Coronary artery (tissue), 2 donors: ENCODE results near the gene STX12.
A peak's percentile ranks its signal among the peaks of the same experiment; 100 is the strongest.
"Not testable (repeated sequence)": the region's sequence is repeated elsewhere in the genome, so short reads cannot be mapped to it uniquely, and the experiment has no call there.

ENCODE experiments used
- DNase-seq: peaks from one replicate; pipeline ENCODE4 v3.0.0-alpha.2; 2017; ENCODE audit warnings: low spot score
- H3K27ac ChIP-seq, 2 donors: fragments of 200-600 bp; sonication (generic); one replicate each; pipeline ENCODE4 v1.5.1; 2016 to 2019
- H3K4me3 ChIP-seq: fragments of 200-600 bp; sonication (generic); 2 replicates; pipeline ENCODE4 v1.5.1; 2016; ENCODE audit warnings: mild to moderate bottlenecking, moderate library complexity
- TF ChIP-seq, protein P1 (sequence below): fragments of 200-600 bp; sonication (generic); IDR thresholded peaks from one replicate; pipeline ENCODE4 v1.5.1; 2019; ENCODE audit warnings: antibody characterized with exemption

STX12 gene

DNA sequence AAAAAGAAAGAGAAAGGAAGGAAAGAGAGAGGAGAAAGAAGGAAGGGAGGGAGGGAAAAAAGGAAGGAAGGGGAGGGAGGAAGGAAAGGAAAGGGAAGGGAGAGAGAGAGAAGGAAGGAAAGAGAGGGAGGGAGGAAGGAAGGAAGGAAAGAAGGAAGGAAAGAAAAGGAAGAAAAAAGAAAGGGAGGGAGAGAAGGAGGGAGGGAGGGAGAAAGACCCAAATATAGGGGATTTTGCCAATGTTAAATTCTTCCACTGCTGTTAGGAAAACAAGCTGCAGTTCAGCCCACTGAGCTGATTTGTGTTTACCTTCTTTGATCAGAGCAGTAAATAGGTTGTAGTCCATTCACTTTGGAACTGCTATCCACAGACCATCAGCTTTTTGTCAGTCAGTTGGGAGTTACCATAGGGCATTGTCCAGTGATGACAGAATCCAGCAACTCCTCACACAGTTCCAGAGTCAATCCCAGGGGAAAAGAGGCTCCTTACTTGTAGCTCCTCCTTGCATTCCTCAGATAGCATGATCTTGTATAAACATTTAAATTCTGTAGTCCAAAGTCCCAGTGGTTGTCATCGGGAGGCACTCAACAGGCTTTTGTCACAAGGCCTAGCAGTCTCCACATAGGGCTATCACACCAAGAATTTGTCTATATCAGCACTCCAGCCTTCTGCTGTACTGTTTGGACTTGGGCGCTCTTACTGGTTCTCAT, 44.1 kb downstream of the STX12 start:
- TF ChIP-seq, protein P1, sequence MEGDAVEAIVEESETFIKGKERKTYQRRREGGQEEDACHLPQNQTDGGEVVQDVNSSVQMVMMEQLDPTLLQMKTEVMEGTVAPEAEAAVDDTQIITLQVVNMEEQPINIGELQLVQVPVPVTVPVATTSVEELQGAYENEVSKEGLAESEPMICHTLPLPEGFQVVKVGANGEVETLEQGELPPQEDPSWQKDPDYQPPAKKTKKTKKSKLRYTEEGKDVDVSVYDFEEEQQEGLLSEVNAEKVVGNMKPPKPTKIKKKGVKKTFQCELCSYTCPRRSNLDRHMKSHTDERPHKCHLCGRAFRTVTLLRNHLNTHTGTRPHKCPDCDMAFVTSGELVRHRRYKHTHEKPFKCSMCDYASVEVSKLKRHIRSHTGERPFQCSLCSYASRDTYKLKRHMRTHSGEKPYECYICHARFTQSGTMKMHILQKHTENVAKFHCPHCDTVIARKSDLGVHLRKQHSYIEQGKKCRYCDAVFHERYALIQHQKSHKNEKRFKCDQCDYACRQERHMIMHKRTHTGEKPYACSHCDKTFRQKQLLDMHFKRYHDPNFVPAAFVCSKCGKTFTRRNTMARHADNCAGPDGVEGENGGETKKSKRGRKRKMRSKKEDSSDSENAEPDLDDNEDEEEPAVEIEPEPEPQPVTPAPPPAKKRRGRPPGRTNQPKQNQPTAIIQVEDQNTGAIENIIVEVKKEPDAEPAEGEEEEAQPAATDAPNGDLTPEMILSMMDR = no peak
- Histone ChIP-seq H3K4me3 (no peak overlapping the region), H3K27ac (peak overlapping the region; percentile 26 to 70)
- DNase-seq = no peak

DNA sequence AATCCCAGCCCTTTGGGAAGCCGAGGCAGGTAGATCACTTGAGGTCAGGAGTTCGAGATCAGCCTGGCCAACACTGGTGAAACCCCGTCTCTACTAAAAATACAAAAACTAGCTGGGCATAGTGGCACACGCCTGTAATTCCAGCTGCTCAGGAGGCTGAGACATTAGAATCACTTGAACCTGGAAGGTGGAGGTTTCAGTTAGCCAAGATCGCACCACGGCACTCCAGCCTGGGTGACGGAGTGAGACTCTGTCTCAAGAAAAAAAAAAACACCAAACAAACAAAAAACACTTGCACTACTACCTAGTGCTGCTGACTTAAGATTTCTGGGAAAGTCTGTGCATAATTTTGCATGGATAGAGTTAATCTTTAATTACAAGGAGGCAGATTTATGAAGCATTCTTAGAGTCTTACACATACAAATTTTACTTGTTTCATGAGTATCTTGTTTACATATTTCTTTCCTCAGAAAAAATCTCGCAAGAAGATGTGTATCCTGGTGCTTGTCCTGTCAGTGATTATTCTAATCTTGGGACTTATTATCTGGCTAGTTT, 48.8 kb downstream of the STX12 start:
- no peak overlapping the region for H3K27ac ChIP-seq
- DNase-seq = no peak
- TF ChIP-seq, protein P1 = no peak

DNA sequence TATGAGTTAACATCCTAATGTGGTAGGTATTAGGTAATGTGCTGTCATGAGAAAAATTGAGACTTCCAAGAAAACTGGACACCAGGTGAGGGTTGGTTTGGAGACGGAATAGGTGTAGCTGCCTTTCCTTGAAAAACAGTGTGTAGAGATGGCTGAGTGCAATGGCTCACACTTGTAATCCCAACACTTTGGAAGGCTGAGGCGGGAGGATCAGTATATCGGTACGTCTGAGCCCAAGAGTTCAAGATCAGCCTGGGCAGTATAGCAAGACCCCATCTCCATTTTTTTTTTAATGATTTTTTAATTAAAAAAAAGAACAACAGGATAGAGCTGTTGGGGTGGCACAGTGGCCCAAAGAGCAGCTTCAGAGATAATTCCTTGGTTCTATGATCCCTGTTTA, 50.8 kb downstream of the STX12 start:
- Histone ChIP-seq H3K4me3 (no peak overlapping the region), H3K27ac (no peak overlapping the region)
- no peak for DNase-seq
- TF ChIP-seq, protein P1 = no peak

More for the DNA sequence above, 48.8 kb downstream of the STX12 start:
- H3K4me3 ChIP-seq = no peak overlapping the region

- Histone ChIP-seq H3K4me3 (no peak overlapping the region), H3K27ac (no peak overlapping the region)
- DNase-seq = no peak
- TF ChIP-seq, protein P1 = no peak
Observed at GRCh38 chr1:27824411-27824810, 51.4 kb downstream of the STX12 start.

GRCh38 chr1:27829339-27829960, 56.4 kb downstream of the STX12 start:
- H3K27ac ChIP-seq, H3K4me3 ChIP-seq, DNase-seq: not testable (repeated sequence)

DNA sequence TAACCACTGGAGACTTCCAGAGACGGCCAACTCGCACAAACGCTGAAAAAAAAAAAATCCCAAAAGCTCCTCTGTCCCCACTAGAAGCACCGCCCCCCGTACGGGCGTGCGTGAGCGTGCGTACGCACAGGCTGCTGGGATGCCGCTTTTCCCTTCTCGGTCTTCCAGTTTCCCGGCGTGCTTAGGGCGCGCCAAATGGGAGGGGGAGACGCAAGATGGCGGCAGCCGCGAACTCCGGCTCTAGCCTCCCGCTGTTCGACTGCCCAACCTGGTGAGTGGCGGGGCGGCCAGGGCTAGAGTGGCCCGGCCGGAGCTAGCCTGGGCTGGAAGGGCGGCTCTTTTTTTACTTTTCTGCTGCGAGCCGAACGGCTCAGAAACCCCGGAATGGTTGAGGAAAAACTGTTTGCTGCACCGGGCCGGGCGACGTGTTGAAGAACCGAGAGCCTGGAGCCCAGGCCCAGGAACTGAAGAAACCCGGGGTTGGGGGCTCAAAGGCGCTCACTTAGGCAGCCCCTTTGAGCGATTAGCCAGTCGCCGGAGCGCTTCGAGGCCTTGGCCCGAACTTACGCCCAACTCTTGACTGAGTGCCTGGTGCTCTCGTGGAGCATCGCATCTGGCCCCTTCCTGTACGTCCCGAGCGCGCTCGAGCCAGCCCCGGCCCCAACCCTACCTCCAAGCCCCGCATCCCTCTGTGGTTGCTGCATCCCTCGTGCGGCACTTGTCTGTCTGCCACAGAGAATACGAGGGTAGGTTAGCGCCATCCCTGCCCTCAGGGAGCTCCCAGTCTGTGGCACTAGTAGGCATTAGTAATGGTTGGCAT, 57.8 kb downstream of the STX12 start, which contains the start of gene PPP1R8:
PPP1R8 (plus strand) TSS at position 162 of the 820 bp plus-strand sequence; CDS start at position 216, 54 bp downstream.
- Histone ChIP-seq H3K4me3 (peak within 1 kb of the TSS; percentile 83), H3K27ac (peak within 1 kb of the TSS; percentile 87 to 88)
- TF ChIP-seq, protein P1 = no peak
- peak; percentile 95 for DNase-seq
